Right cardiac atrium (tissue), 5 donors: ENCODE results near the gene ATP6V1G3. TPM values are rescaled to one million over a fixed set of nuclear protein-coding genes. Genes with fewer than 3 reads are reported as not detected.
"Not testable (repeated sequence)": the region's sequence is repeated elsewhere in the genome, so short reads cannot be mapped to it uniquely, and the experiment has no call there.

ENCODE experiments used
- ATAC-seq, 2 donors: fragments of 200-7000 bp; cut with Tn5 transposase; one replicate each; pipeline versions ENCODE4 v1.8.0 to v1.9.1; 2020; ENCODE audit warnings: moderate library complexity in 2 of 2, mild to moderate bottlenecking in 1 of 2
- DNase-seq, 3 donors: peaks; one replicate each; pipeline ENCODE4 v3.0.0-alpha.2; 2020
- H3K27ac ChIP-seq: one replicate; pipeline ENCODE4 v1.5.1; 2013; ENCODE audit warnings: mild to moderate bottlenecking, low read length, control low read depth, moderate library complexity
- H3K27me3 ChIP-seq: one replicate; pipeline ENCODE4 v1.6.1; 2013; ENCODE audit not compliant: control insufficient read depth, insufficient read depth
- H3K4me1 ChIP-seq: one replicate; pipeline ENCODE4 v1.6.1; 2013; ENCODE audit warnings: low read length; ENCODE audit not compliant: control insufficient read depth, insufficient read depth
- H3K4me3 ChIP-seq: one replicate; pipeline ENCODE4 v1.5.1; 2013; ENCODE audit warnings: low read length, control low read depth
- H3K9me3 ChIP-seq: one replicate; pipeline ENCODE4 v1.6.1; 2013; ENCODE audit warnings: low read length; ENCODE audit not compliant: control insufficient read depth
- WGBS: extraction: QIAGEN DNeasy Blood & Tissue Kit; methylation state at CpG from one replicate; pipeline ENCODE4 v1.1.7; 2013; 5-methylcytosine and 5-hydroxymethylcytosine counted together
- intact Hi-C, 4 donors: fragments of 100-400 bp; cut with DNase I; formaldehyde crosslinking; loops; one replicate each; pipeline versions ENCODE4 v1.11.0 to v1.14.0; 2022 to 2023
- long read RNA-seq, 4 donors: library from polyadenylated mRNA; unstranded; transcript quantifications; one replicate each; pipeline ENCODE4 v2.0.0, GENCODE V29; 2020 to 2021
- polyA plus RNA-seq: library from polyadenylated mRNA; stranded (reverse); fragments of 200-250 nt; gene quantifications from one replicate; pipeline ENCODE4 v1.2.3, GENCODE V29; 2013
- total RNA-seq, 4 donors: library from RNA; stranded (reverse); fragmentation: NEBNext Ultra II Directional; extraction: Animal tissue kit (Norgen Biotek cat#: 25700); gene quantifications; one replicate each; pipeline ENCODE4 v1.2.1, GENCODE V29; 2021
- donor health status: healthy with polysubstance abuse.
- donor health status: DM: no; HTN: yes; CAD: no.
- donor health status: DM: no; HTN: no; CAD: no.
- donor health status: DM: no; HTN: yes; CAD: no; lungs with severe emphysema.
- donor health status: DM: yes; HTN: yes; CAD: no.

The ATP6V1G3 gene, protein sequence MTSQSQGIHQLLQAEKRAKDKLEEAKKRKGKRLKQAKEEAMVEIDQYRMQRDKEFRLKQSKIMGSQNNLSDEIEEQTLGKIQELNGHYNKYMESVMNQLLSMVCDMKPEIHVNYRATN
- total RNA-seq (not detected), polyA plus RNA-seq (not detected)
- long read RNA-seq, donor 1, result 0 reads
- long read RNA-seq, donor 2, result 0 reads
- long read RNA-seq, donor 3, result 0 reads
- long read RNA-seq, donor 4, result 0 reads

GRCh38 chr1:198540580-198540979 is at the start of gene ATP6V1G3:
Gene ATP6V1G3 (minus strand): TSS chr1:198540680. CDS start chr1:198540650, 30 bp downstream.
- intact Hi-C loops, result no loop called here
- no peak within 1 kb of the TSS for H3K4me3 ChIP-seq
- DNase-seq (no peak), ATAC-seq (no peak)
- no peak within 1 kb of the TSS for H3K27ac ChIP-seq
- no peaks in the 10 kb centered on the region for H3K4me1 ChIP-seq
- no peaks in the 10 kb centered on the region for H3K9me3 ChIP-seq
- WGBS, result 73% methylated on average over 1 of the region's 1 CpG
- H3K27me3 ChIP-seq, result no peaks in the 10 kb centered on the region

DNA sequence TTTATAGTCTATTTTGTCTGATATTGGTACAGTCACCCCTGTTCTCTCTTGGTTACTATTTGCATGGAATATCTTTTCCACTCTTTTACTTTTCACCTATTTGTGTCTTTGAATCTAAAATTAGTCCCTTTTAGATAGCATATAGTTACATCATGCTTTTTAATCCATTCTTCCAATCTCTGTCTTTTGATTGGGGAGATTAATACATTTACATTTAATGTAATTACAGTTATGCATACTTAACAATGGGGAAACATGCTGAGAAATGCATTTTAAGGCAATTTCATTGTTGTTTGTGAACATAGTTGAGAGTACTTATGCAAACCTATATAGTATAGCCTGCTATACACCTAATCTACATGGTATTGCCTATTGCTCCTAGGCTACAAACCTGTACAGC is 48.4 kb upstream of the ATP6V1G3 start:
- Histone ChIP-seq H3K4me1 (no peaks in the 10 kb centered on the region), H3K27me3 (no peaks in the 10 kb centered on the region), H3K27ac (no peak overlapping the region), H3K9me3 (no peaks in the 10 kb centered on the region), H3K4me3 (no peak overlapping the region)
- intact Hi-C loops, result no loop called here
- ATAC-seq (no peak), DNase-seq (no peak)

DNA sequence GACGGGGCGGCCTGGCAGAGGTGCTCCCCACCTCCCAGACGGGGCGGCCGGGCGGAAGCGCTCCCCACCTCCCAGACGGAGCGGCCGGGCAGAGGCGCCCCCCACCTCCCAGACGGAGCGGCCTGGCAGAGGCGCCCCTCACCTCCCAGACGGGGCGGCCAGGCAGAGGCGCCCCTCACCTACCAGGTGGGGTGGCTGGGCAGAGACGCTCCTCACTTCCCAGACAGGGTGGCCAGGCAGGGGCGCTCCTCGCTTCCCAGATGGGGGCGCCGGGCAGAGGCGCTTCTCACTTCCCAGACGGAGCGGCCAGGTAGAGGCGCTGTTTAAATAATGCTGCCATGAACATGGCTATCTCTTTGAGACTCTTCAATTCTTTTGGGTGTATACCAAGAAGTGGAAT is 43.7 kb upstream of the ATP6V1G3 start:
- DNase-seq, result peak in 2 of 3 donors; percentile 15 to 31
- no peaks in the 10 kb centered on the region for H3K27me3 ChIP-seq
- intact Hi-C loops, result no loop called here
- H3K4me3 ChIP-seq, result no peak overlapping the region
- WGBS, result 96% methylated on average over 26 of the region's 26 CpGs
- no peaks in the 10 kb centered on the region for H3K9me3 ChIP-seq
- H3K27ac ChIP-seq, result no peak overlapping the region
- no peaks in the 10 kb centered on the region for H3K4me1 ChIP-seq
- no peak for ATAC-seq

DNA sequence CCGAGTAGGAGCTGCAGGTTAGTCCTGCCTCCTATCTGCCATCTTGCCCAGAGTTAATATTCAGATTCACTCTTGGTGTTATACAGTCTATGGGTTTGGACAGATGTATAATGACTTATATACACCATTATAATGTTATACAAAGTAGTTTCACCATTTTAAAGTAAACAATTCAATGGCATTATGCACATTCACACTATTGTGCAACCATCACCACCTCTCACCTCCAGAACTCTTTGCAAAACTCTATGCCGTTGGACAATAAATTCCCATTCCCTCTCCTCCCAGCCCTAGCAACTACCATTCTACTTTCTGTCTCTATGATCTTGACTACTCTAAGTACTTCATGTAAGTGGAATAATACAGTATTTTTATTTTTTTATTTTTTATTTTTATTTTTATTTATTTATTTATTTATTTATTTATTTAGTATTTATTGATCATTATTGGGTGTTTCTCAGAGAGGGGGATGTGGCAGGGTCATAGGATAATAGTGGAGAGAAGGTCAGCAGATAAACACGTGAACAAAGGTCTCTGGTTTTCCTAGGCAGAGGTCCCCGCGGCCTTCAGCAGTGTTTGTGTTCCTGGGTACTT is 42.8 kb upstream of the ATP6V1G3 start:
- H3K9me3 ChIP-seq, H3K4me1 ChIP-seq, H3K27ac ChIP-seq, intact Hi-C loops, H3K4me3 ChIP-seq, ATAC-seq, H3K27me3 ChIP-seq, DNase-seq: not testable (repeated sequence)
- WGBS, result 80% methylated on average over 5 of the region's 5 CpGs

DNA sequence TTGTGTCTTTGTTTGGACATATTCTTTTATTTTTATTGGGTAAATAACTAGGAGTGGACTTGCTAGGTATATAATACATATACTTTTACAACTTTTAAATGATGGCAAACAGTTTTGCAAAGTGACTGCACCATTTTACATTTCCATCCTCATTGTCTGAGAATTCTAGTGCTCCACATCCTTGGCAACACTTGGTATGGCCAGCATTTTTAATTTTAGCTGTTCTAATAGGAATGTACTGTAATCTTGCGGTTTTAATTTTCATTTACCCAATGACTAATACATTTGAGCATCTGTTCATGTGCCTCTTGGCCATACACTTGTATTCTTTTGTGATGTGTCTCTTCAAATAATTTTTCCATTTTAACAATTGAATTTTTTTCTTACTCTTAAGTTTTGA is 37.0 kb upstream of the ATP6V1G3 start:
- Histone ChIP-seq H3K27me3 (no peaks in the 10 kb centered on the region), H3K4me1 (no peaks in the 10 kb centered on the region), H3K9me3 (no peaks in the 10 kb centered on the region), H3K4me3 (no peak overlapping the region), H3K27ac (no peak overlapping the region)
- intact Hi-C loops, result no loop called here
- ATAC-seq, result no peak
- WGBS, result 82% methylated on average over 1 of the region's 1 CpG
- DNase-seq, result no peak

GRCh38 chr1:198575798-198576641 is 35.5 kb upstream of the ATP6V1G3 start:
- DNase-seq, result no peak
- no peaks in the 10 kb centered on the region for H3K27me3 ChIP-seq
- H3K27ac ChIP-seq, result no peak overlapping the region
- 92% methylated on average over 2 of the region's 2 CpGs for WGBS
- H3K9me3 ChIP-seq, result no peaks in the 10 kb centered on the region
- no peak for ATAC-seq
- H3K4me1 ChIP-seq, result no peaks in the 10 kb centered on the region
- intact Hi-C loops, result no loop called here
- H3K4me3 ChIP-seq, result no peak overlapping the region

- whole genome bisulfite sequencing, result 71% methylated on average over 1 of the region's 1 CpG
- ATAC-seq (no peak), DNase-seq (no peak)
- H3K27ac ChIP-seq, result no peak overlapping the region
- H3K9me3 ChIP-seq, result no peaks in the 10 kb centered on the region
- intact Hi-C loops, result no loop called here
- H3K4me1 ChIP-seq, result no peaks in the 10 kb centered on the region
- H3K4me3 ChIP-seq, result no peak overlapping the region
- no peaks in the 10 kb centered on the region for H3K27me3 ChIP-seq
Observed at GRCh38 chr1:198575292-198575691, 34.8 kb upstream of the ATP6V1G3 start.

DNA sequence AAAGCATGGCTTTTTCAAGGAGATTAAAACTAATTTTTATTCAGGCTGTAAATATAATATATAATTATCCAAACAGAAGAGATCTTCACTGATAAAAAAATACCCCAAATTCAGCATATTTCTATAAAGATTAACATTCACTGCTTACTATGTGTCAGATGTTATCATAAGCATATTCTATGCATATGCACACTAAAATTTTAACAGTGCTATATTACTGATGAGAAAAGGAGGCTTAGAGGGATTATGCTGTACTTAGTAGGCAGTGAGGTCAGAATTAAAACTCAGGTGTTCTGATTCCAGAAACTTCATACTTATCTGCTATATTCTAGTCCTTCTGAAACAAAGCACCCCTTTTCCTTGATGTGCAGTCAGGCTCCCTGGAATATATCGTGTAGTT is 33.8 kb upstream of the ATP6V1G3 start:
- no peak for ATAC-seq
- 87% methylated on average over 1 of the region's 1 CpG for WGBS
- intact Hi-C loops, result no loop called here

DNA sequence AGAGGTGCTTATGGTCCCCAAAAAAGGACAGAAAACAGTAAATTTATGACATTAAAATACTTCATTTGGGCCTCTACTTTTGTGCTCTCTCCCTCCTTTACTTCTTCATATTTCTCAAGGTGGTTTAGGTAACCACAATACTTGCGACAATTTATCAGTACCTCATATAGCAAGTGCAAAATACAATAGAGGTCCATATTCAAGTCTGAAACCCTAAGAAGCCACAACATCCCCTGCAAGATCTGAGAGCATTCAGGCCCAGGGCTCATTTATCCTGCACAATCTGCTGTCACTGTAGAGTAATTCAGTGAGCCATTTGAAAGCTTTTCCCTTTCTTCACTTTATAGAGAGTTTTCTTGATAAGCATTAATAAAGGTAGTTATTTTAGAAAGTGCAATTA is 24.2 kb upstream of the ATP6V1G3 start:
- H3K4me1 ChIP-seq, result no peaks in the 10 kb centered on the region
- DNase-seq (no peak), ATAC-seq (no peak)
- intact Hi-C loops, result no loop called here
- H3K27ac ChIP-seq, result no peak overlapping the region
- WGBS, result 98% methylated on average over 1 of the region's 1 CpG
- H3K27me3 ChIP-seq, result no peaks in the 10 kb centered on the region
- H3K9me3 ChIP-seq, result no peaks in the 10 kb centered on the region
- H3K4me3 ChIP-seq, result no peak overlapping the region

More for the DNA sequence above, 33.8 kb upstream of the ATP6V1G3 start:
- H3K27me3 ChIP-seq, result no peaks in the 10 kb centered on the region
- H3K4me1 ChIP-seq, result no peaks in the 10 kb centered on the region
- no peak overlapping the region for H3K27ac ChIP-seq
- no peaks in the 10 kb centered on the region for H3K9me3 ChIP-seq
- no peak for DNase-seq
- no peak overlapping the region for H3K4me3 ChIP-seq

- no peak overlapping the region for H3K27ac ChIP-seq
- H3K4me1 ChIP-seq, result no peaks in the 10 kb centered on the region
- no peak overlapping the region for H3K4me3 ChIP-seq
- DNase-seq, result no peak
- no peak for ATAC-seq
- H3K9me3 ChIP-seq, result no peaks in the 10 kb centered on the region
- no peaks in the 10 kb centered on the region for H3K27me3 ChIP-seq
- intact Hi-C loops, result no loop called here
Observed at GRCh38 chr1:198564157-198564556, 23.7 kb upstream of the ATP6V1G3 start.

DNA sequence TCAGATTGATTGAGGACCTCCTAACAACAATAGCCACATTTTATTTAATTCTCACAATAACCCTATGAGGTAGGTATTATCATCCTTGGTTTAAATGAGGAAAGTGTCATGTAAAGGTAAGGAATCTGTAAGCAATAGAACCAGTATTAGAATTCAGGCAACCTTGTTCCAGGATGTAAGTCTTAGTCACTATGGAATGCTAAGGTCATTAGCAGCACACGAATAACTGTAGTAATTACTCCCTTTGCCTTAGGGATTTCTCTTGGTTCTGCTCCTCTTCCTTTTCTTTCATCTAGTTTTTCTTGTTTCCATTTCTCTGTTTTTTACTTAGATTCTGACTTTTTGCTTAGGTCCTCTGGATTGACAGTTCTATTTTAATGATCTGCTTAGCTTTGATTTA is 23.1 kb upstream of the ATP6V1G3 start:
- Histone ChIP-seq H3K4me3 (no peak overlapping the region), H3K9me3 (no peaks in the 10 kb centered on the region), H3K27me3 (no peaks in the 10 kb centered on the region), H3K4me1 (no peaks in the 10 kb centered on the region), H3K27ac (no peak overlapping the region)
- DNase-seq (no peak), ATAC-seq (no peak)
- intact Hi-C loops, result no loop called here
- WGBS, result 49% methylated on average over 1 of the region's 1 CpG
